K562 (cell line): Measurements from ENCODE around the gene TMEM53. TPM values are rescaled to one million over a fixed set of nuclear protein-coding genes. Genes with fewer than 3 reads are reported as not detected.

Experiments used
- ATAC-seq: fragments of 200-7000 bp; cut with Tn5 transposase; 3 replicates; pipeline ENCODE4 v1.9.1; 2020; ENCODE audit warnings: moderate library complexity
- BruUV-seq: library from RNA; stranded (reverse); fragments of 400-500 nt; replicated peaks from 2 replicates; lab custom pipeline; 2021; lab: Mats Ljungman, UMichigan
- CTCF ChIA-PET: fragments of 300-600 bp; formaldehyde crosslinking; extraction: SDS; loops from one replicate; lab custom pipeline; 2021; ENCODE audit warnings: low intra/inter-chr PET ratio; lab: Yijun Ruan, JAX
- POLR2A ChIA-PET: fragments of 300-600, 350-650 bp; sonication (Branson Sonifier 250); formaldehyde crosslinking; extraction: SDS; loops from one replicate; lab custom pipeline; 2021; ENCODE audit warnings: antibody characterized with exemption, inconsistent platforms; lab: Yijun Ruan, JAX
- DNase-seq, 4 experiments: peaks; one replicate each; pipeline versions ENCODE4 v3.0.0 to v3.0.0-alpha.2; 2011 to 2018; ENCODE audit warnings: low spot score in 3 of 4, mixed read lengths in 3 of 4; ENCODE audit errors: extremely low read depth in 1 of 4
- FAIRE-seq: peaks from 2 replicates; lab custom pipeline; 2011; peaks lifted over from hg19 to GRCh38; lab: Jason Lieb, UNC
- H2AFZ ChIP-seq: 2 replicates; pipeline ENCODE4 v1.6.0; 2011; ENCODE audit warnings: low read depth, low read length, control low read depth, inconsistent platforms
- H3K27ac ChIP-seq: fragments of 200-600 bp; 3 replicates; pipeline ENCODE4 v1.8.0; 2011; ENCODE audit warnings: low read depth, mild to moderate bottlenecking, control low read depth, inconsistent platforms, low read length, moderate library complexity, mixed read lengths; ENCODE audit errors: extremely low read depth
- H3K27me3 ChIP-seq, 2 experiments: fragments of 300-600 bp in 1 of 2; 2 replicates in 1 of 2; 3 replicates in 1 of 2; pipeline versions ENCODE4 v1.6.0 to v1.8.0; 2011; ENCODE audit warnings: inconsistent platforms in 2 of 2, low read length in 2 of 2, mild to moderate bottlenecking in 1 of 2, mixed read lengths in 1 of 2, moderate library complexity in 1 of 2; ENCODE audit not compliant: control insufficient read depth in 2 of 2, insufficient read depth in 2 of 2
- H3K36me3 ChIP-seq: fragments of 300-600 bp; 3 replicates; pipeline ENCODE4 v1.8.0; 2011; ENCODE audit warnings: mild to moderate bottlenecking, low read length, inconsistent platforms; ENCODE audit not compliant: control insufficient read depth, insufficient read depth
- H3K4me1 ChIP-seq, 2 experiments: fragments of 200-600 bp in 1 of 2; replicated peaks in 1 of 2; 2 replicates in 1 of 2; 3 replicates in 1 of 2; pipeline versions ENCODE4 v1.5.1 to v1.8.0; 2011; ENCODE audit warnings: inconsistent platforms in 2 of 2, low read length in 2 of 2, mild to moderate bottlenecking in 1 of 2, mixed read lengths in 1 of 2, moderate library complexity in 1 of 2; ENCODE audit not compliant: control insufficient read depth in 2 of 2, insufficient read depth in 2 of 2
- H3K4me2 ChIP-seq: 2 replicates; pipeline ENCODE4 v1.6.1; 2011; ENCODE audit warnings: low read length, control low read depth, inconsistent platforms, mixed read lengths; ENCODE audit not compliant: insufficient read depth
- H3K4me3 ChIP-seq: fragments of 200-600 bp; sonication (generic), shearing (Covaris generic); 2 replicates; pipeline ENCODE4 v1.5.1; 2016; ENCODE audit warnings: control low read depth, inconsistent platforms
- H3K79me2 ChIP-seq: fragments of 200-600 bp; 3 replicates; pipeline ENCODE4 v1.8.0; 2011; ENCODE audit warnings: low read length, inconsistent platforms; ENCODE audit not compliant: control insufficient read depth, insufficient read depth
- H3K9ac ChIP-seq, 2 experiments: 2 replicates each; pipeline versions ENCODE4 v1.6.0 to v1.6.1; 2011; ENCODE audit warnings: low read depth in 2 of 2, low read length in 2 of 2, control low read depth in 1 of 2, inconsistent platforms in 1 of 2, mild to moderate bottlenecking in 1 of 2, mixed read lengths in 1 of 2; ENCODE audit not compliant: insufficient read depth in 1 of 2
- H3K9me1 ChIP-seq: one replicate; pipeline ENCODE4 v1.6.0; 2011; ENCODE audit warnings: inconsistent platforms, mild to moderate bottlenecking, low read length, moderate library complexity; ENCODE audit not compliant: control insufficient read depth, insufficient read depth
- H3K9me3 ChIP-seq: replicated peaks from 2 replicates; pipeline ENCODE4 v1.5.1; 2011; ENCODE audit warnings: low read depth, low read length, inconsistent platforms; ENCODE audit not compliant: control insufficient read depth, insufficient read depth
- H4K20me1 ChIP-seq: replicated peaks from 2 replicates; pipeline ENCODE4 v1.6.1; 2011; ENCODE audit warnings: low read length, inconsistent platforms, mixed read lengths; ENCODE audit not compliant: control insufficient read depth, insufficient read depth
- HDGF ChIP-seq: fragments of 450-650 bp; IDR thresholded peaks from 2 replicates; pipeline ENCODE4 v1.6.1; 2016
- ZNF121 ChIP-seq: sonication (generic); formaldehyde crosslinking; conservative IDR thresholded peaks from 2 replicates; pipeline ENCODE4 v1.8.0; 2022; ENCODE audit warnings: missing genetic modification reagents
- WGBS: fragments of 100-300 bp; shearing (Covaris generic); methylation state at CpG from one replicate; pipeline ENCODE4 v1.1.6; 2016; ENCODE audit warnings: low coverage, mixed read lengths; ENCODE audit not compliant: insufficient coverage; ENCODE audit errors: missing lambda C conversion rate; 5-methylcytosine and 5-hydroxymethylcytosine counted together
- in situ Hi-C: fragments of 300-500 bp; cut with MboI; formaldehyde crosslinking; loops from 4 replicates; pipeline ENCODE4 v1.15.0; 2018; ENCODE audit warnings: inconsistent platforms, mixed read lengths
- intact Hi-C: fragments of 100-400 bp; cut with micrococcal nuclease; formaldehyde crosslinking; loops from 2 replicates; pipeline ENCODE4 v1.14.2; 2022
- polyA plus RNA-seq, 8 experiments: library from polyadenylated mRNA; depleted of rRNA in 4 of 8; stranded (reverse) in 5 of 8; unstranded in 3 of 8; fragments of >200 nt; fragmentation: Nextera tagmentation in 2 of 8; fragmentation: Illumina TruSeq in 1 of 8; extraction: Ambion mirVana in 2 of 8; extraction: Trizol in 1 of 8; gene quantifications; 2 replicates each; pipeline versions ENCODE4 v1.2.1 to v1.2.3, GENCODE V29; 2011 to 2014; ENCODE audit warnings: inconsistent platforms in 1 of 8, missing spikeins in 1 of 8
- total RNA-seq, 7 experiments: library from RNA; depleted of rRNA in 6 of 7; stranded (reverse); fragments of >200 nt in 6 of 7; fragmentation: Illumina TruSeq in 2 of 7; extraction: Trizol in 2 of 7; gene quantifications; 2 replicates each; pipeline versions ENCODE4 v1.2.1 to v1.2.3, GENCODE V29; 2011 to 2021; ENCODE audit warnings: low replicate concordance in 1 of 7
- TF ChIP-seq, protein P1 (sequence below): sonication (generic); formaldehyde crosslinking; IDR thresholded peaks from 2 replicates; pipeline ENCODE4 v1.8.1; 2023; ENCODE audit warnings: mild to moderate bottlenecking, missing genetic modification reagents, moderate library complexity
- TF ChIP-seq, protein P2 (sequence below), 3 experiments: IDR thresholded peaks in 2 of 3; conservative IDR thresholded peaks in 1 of 3; 2 replicates each; pipeline ENCODE4 v1.5.1; 2011 to 2012; ENCODE audit warnings: low read length in 3 of 3, mild to moderate bottlenecking in 3 of 3, control low read depth in 2 of 3, improper control_type of control experiment in 1 of 3, inconsistent platforms in 1 of 3, low read depth in 1 of 3, mixed read lengths in 1 of 3, moderate library complexity in 1 of 3; ENCODE audit not compliant: insufficient read depth in 2 of 3

TMEM53 gene
- total and polyA plus RNA-seq, 9 of the 15 experiments (the other 6 are each of a cell fraction or from before 2014, with no cell fraction given): 0.23 to 3.7 (median 2.0) TPM

DNA sequence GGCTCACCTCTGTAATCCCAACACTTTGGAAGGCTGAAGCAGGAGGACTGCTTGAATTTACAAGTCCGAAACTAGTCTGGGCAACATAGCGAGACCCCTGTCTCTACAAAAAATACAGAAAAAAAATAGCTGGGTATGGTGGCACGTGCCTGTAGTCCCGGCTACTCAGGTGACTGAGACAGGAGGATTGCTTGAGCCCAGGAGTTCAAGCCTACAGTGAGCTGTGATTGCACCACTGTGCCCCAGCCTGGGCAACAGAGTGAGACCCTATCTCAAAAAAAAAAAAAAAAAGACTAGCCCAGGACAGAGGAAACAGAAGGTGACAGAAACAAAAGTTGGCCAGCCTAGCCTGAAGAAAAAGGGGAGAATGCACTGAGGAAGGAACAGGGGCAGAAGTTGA lies 21.4 kb upstream of the TMEM53 start:
- TF ChIP-seq HDGF (no peak), ZNF121 (CRISPR knock-in tag) (peak; percentile 70)
- TF ChIP-seq, all 486 proteins: peak for 1

DNA sequence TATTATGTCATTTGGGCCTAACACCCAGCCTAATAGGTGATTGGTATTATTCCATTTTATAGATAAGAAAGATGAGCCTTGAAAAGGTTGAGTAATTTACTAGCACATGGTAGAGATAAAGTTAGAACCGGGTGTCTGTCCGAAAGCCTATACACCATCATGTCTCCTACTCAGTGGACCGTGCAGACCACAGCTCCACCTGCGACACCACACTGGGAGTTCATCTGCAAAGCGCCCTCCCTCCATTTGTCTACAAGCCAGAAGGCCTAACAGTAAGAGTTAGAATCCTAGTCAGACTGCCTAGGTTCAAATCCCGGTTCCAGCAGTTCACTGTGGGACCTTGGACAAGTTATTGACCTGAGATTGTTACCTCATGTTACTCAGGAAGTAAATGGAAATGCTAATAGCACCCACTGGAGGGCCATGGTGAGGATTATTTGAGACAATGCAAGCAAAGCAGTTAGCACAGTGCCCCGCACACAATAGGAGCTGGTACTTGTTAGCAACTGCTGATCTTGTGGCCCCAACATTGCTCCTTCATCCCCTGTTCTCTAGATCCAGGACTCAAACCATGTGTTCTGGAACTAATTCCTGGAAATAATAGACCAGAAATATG lies 20.7 kb upstream of the TMEM53 start:
- intact Hi-C loops: no loop called here
- ATAC-seq (peak; percentile 26; the same call in 1 of the 3 replicates), DNase-seq (no peak), FAIRE-seq (no peak)
- Histone ChIP-seq H3K27me3 (peaks cover 13 to 26% of the 10 kb centered on the region in 2 experiments; a peak in 4 of 5 replicates), H2AFZ (0 out of 2 replicates have a peak overlapping the region, but pooled peaks have one; percentile 21), H3K4me3 (no peak overlapping the region), H3K4me2 (no peak overlapping the region), H3K36me3 (no peaks in the 10 kb centered on the region), H3K4me1 (no peaks in the 10 kb centered on the region), H3K9me1 (no peaks in the 10 kb centered on the region), H3K9me3 (no peaks in the 10 kb centered on the region), H3K9ac (no peak overlapping the region), H4K20me1 (no peaks in the 10 kb centered on the region), H3K79me2 (no peaks in the 10 kb centered on the region), H3K27ac (no peak overlapping the region)
- WGBS: 25% methylated on average over 7 of the region's 7 CpGs
- TF ChIP-seq, protein P1, sequence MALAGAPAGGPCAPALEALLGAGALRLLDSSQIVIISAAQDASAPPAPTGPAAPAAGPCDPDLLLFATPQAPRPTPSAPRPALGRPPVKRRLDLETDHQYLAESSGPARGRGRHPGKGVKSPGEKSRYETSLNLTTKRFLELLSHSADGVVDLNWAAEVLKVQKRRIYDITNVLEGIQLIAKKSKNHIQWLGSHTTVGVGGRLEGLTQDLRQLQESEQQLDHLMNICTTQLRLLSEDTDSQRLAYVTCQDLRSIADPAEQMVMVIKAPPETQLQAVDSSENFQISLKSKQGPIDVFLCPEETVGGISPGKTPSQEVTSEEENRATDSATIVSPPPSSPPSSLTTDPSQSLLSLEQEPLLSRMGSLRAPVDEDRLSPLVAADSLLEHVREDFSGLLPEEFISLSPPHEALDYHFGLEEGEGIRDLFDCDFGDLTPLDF (CRISPR knock-in tag): no peak
- TF ChIP-seq, protein P2, sequence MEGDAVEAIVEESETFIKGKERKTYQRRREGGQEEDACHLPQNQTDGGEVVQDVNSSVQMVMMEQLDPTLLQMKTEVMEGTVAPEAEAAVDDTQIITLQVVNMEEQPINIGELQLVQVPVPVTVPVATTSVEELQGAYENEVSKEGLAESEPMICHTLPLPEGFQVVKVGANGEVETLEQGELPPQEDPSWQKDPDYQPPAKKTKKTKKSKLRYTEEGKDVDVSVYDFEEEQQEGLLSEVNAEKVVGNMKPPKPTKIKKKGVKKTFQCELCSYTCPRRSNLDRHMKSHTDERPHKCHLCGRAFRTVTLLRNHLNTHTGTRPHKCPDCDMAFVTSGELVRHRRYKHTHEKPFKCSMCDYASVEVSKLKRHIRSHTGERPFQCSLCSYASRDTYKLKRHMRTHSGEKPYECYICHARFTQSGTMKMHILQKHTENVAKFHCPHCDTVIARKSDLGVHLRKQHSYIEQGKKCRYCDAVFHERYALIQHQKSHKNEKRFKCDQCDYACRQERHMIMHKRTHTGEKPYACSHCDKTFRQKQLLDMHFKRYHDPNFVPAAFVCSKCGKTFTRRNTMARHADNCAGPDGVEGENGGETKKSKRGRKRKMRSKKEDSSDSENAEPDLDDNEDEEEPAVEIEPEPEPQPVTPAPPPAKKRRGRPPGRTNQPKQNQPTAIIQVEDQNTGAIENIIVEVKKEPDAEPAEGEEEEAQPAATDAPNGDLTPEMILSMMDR (IDR thresholded peaks at IDR 0.05 in 2 of 3, conservative IDR thresholded peaks at IDR 0.05 in 1 of 3; ENCODE audit: insufficient read depth in 2 of 3, low read depth in 1 of 3, low read length in 3 of 3): 0 out of 6 replicates have a peak, but pooled peaks of 1 of the 3 experiments have one; percentile 6
- BruUV-seq: no TSS peak
- POLR2A ChIA-PET: interaction anchor here (0.6 to 3.7 kb wide), 4 partner anchors 12 to 57 kb away, joined by 3 to 28 read pairs (median 6); no protein-coding TSS in a partner anchor
- in situ Hi-C loops: no loop called here
- CTCF ChIA-PET: no interaction called here

More for the DNA sequence above, 21.4 kb upstream of the TMEM53 start:
- ChIA-PET POLR2A (interaction anchor here (0.6 to 3.7 kb wide), 5 partner anchors 11 to 139 kb away, joined by 3 to 28 read pairs (median 5); no protein-coding TSS in a partner anchor), CTCF (no interaction called here)
- no peaks in the 10 kb centered on the region for H3K9me3 ChIP-seq
- no TSS peak for BruUV-seq
- no peaks in the 10 kb centered on the region for H3K79me2 ChIP-seq
- no peaks in the 10 kb centered on the region for H3K36me3 ChIP-seq
- in situ Hi-C loops: no loop called here
- WGBS: 15% methylated on average over 4 of the region's 4 CpGs
- H4K20me1 ChIP-seq: no peaks in the 10 kb centered on the region
- FAIRE-seq (no peak), ATAC-seq (no peak), DNase-seq (no peak)
- H3K4me1 ChIP-seq: no peaks in the 10 kb centered on the region
- peaks cover 11 to 26% of the 10 kb centered on the region in 2 experiments; a peak in 4 of 5 replicates for H3K27me3 ChIP-seq
- H3K4me3 ChIP-seq: no peak overlapping the region
- no peak overlapping the region for H3K27ac ChIP-seq
- no peak overlapping the region for H2AFZ ChIP-seq
- intact Hi-C loops: no loop called here
- no peaks in the 10 kb centered on the region for H3K9me1 ChIP-seq
- H3K9ac ChIP-seq: no peak overlapping the region
- no peak overlapping the region for H3K4me2 ChIP-seq
